Stimulated activated CD8-positive, alpha-beta memory T cell treated with anti-CD3 and anti-CD28 coated beads, Interleukin-7, amount 100 ng/mL, for 1 hour (primary cell): ENCODE data around the gene GNAI3.

Experiments
- DNase-seq, 2 donors: peaks; one replicate each; pipeline ENCODE4 v3.0.0-alpha.2; 2020; ENCODE audit warnings: low read depth in 2 of 2

The GNAI3 gene

GRCh38 chr1:109548321-109549267 is at the start of gene GNAI3:
Gene GNAI3 (plus strand): TSS chr1:109548615. CDS start chr1:109548721, 106 bp downstream.
- DNase-seq = peak; percentile 90 to 91

DNA sequence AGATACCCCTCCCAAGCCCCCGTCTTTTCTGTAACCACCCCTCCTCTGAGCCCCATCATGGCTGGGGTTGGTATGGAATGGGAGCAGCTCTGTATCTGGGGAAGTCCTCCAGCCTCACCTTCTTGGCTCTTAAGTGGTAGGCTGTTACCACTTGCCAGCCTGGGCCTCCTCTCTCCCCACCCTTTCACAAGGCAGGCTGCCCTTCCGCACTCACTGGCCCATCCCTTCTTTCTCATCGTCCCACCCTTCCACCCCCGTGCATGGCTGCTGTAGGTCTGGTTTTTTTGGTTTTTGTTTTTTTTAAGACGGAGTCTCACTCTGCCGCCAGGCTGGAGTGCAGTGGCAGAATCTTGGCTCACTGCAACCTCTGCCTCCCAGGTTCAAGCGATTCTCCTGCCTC is 49.3 kb upstream of the GNAI3 start:
- no peak for DNase-seq

DNA sequence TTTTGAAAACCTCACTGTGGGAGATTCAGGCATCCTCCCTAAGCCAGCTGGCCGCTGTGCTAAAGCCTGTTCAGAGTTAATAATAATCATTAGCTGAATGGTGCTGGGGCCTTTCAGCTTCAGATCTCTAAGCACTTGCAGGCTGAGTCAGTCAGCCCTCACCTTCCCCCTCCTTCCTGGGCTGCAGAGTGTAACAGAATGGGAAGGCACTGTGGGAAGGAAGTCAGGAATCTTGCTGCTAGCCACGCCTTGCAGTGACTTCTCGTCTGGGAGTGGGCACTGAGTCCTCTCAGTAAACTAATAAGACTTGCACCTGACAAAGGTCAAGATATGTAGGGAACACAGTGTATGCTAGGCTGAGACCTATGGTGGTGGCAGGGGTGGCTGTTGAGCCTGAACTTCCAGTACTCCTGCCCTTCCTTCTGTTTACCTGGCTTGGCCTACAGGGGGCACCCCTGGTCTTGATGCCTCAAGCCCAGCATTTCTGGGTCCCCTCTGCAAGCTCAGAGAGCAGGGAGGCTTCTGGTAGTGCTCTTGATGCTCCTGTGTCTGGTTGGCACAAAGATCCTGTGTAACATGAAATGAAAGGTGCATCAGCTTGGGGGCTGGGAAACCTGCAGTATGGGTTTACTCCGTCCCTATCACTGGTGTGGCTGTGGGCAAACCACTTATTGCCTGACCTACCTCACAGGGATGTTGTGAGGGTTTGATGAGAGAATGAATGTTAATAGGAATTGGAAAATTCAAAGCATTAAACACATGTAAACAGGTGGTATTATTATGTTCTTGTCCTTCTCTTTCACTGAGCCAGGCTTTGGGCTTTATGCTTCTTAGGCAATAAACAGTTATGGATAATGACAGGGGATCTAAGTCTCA is 48.5 kb upstream of the GNAI3 start:
- no peak for DNase-seq

DNA sequence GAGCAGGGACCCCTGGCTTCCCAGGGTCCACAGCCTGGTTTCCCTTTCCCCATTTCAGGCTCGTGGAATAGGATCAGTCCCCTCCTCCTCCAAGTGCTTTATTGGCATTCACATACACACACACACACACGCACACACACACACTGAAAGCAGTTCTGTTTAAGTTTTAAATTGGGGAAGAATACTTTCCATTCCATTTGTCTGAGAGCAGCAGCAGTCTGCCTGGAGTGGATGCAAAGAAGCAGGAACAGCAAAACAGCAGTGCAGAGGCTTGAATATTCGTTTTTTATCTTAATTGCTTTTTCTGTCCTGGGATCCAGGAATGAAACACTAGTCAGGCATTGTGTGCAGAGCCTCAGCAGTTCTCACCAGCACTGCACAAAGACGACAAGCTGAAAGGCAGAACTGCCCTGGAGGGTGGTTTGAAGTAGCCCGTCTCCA is 47.5 kb upstream of the GNAI3 start:
- DNase-seq = no peak

DNA sequence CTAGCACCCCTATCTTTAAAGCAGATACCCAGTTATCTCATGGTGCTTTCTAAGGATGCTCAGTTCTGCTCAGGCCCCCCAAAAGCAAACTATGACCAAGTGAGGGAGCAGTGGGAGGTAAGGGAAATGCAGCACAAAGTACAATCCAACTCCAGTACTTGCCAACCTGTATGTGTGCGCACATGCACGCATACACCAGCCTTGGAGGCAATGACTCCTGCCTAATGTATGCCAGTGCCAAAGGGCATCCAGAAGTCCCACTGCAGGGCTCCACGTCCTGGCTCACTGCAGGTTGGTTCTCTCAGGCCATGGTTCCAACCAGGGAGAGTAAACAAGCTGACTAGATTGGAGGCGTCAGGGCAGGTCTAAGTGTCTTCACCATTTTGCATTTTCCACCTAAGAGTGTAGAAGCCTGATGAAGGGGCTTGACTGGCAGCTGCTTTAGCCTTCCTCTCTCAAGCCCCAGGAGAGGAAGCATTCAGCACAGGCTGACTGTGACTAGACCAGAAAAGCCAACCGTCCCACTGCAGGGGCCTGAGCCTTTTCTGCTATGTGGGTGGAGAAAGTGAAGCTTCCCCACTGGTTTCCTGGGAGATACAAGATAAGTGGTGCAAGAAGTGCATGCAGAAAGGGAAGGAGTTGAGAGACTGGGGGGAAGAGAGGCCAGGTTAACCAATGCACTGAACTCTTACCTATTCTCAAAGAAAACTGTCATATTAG is 46.6 kb upstream of the GNAI3 start:
- DNase-seq = no peak

DNA sequence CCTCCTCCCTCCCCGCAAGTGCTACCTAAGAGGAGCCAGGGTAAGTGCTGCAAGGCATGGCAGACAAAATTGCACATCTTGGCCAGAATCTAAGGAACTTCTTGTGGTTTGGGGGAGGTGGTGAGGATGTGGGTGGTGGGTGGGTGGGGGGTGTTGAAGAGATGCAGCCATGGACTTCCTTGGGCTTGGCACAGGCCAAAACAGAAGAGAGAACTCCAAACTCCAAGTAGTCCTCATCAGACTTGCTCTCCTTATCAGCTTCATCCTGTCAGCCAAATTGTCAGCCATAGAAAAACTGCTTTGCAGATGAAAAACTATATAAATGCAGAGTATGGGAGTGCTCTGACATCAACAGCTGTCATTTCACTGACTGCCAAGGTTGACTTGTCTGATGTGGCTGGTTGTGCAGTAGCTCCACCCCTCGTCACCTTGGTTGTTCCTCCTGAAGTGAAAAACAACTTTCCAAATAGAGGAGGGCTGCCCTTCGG is 46.0 kb upstream of the GNAI3 start:
- DNase-seq = no peak

GRCh38 chr1:109503935-109504334 is 44.5 kb upstream of the GNAI3 start:
- no peak for DNase-seq

DNA sequence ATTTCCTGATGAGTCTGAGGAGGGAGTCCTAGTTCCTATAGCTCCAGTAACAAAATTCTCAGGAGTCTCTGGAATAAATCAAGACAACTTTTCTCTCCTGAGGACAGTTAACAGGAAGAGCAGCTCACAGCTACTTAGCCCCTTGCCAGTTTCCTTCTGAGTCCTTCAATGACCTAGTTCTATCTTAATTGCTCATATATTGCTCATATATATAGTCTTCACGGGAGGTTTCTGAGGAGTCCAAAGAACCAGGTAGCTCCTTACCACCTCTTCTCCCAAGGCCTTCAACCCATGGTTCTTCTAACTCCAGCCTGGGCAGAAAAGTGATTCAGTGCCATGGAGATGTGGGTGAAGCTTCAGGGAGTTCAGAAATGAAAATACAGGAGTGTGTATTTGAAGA is 43.4 kb upstream of the GNAI3 start:
- no peak for DNase-seq

DNA sequence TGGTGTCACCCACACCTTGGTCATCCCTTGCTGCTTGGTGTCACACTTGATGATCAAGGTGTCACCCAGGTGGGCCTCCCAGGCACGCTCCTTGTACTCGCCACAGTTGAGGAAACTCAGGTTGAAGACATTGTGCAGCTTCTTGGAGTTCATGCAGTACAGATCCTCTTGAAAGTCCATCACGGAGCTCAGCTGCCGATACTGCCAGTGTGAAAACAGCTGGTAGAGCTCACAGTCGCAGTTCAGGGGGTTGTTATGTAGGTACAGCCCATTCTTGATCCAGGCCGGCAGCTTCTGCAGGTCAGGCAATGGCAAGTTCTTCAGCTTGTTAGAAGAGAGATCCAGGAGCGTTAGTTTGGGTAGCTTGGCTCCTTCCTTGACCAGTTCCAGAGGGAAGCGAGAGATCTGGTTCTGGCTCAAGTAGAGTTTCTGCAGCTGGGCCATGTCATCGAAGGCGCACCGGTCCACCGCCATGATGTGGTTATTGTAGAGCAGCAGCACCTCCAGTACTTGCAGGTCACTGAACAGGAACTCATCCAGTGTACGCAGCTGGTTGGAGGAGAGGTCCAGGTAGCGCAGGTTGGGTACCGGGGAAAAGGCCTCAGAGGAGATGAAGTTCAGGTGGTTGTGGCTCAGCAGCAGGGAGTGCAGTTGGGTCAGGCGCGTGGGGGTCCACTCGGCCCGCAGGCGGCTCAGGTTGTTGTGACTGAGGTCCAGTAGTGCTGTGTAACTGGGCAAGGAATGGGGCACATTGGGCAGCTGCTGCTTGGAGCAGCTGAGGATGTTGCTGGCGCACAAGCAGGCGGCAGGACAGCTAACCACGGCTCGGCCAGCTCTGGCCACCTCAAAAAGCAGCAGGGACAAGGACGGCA is 40.2 kb upstream of the GNAI3 start:
- no peak for DNase-seq

DNA sequence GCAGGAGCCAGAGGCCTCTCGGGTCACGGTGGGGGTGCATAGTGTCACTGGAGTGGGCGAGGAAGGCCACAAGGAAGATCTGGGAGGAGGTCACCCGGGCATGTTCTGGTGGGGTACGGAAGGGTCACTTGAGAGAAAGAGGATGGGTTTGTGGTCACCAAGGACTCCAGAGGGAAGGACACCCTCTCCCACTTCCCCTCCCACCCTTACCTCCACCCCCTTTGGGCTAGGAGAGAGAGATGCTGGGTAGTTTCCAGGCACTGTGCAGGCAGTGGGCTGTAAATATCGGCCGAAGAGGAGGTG is 39.6 kb upstream of the GNAI3 start:
- no peak for DNase-seq

DNA sequence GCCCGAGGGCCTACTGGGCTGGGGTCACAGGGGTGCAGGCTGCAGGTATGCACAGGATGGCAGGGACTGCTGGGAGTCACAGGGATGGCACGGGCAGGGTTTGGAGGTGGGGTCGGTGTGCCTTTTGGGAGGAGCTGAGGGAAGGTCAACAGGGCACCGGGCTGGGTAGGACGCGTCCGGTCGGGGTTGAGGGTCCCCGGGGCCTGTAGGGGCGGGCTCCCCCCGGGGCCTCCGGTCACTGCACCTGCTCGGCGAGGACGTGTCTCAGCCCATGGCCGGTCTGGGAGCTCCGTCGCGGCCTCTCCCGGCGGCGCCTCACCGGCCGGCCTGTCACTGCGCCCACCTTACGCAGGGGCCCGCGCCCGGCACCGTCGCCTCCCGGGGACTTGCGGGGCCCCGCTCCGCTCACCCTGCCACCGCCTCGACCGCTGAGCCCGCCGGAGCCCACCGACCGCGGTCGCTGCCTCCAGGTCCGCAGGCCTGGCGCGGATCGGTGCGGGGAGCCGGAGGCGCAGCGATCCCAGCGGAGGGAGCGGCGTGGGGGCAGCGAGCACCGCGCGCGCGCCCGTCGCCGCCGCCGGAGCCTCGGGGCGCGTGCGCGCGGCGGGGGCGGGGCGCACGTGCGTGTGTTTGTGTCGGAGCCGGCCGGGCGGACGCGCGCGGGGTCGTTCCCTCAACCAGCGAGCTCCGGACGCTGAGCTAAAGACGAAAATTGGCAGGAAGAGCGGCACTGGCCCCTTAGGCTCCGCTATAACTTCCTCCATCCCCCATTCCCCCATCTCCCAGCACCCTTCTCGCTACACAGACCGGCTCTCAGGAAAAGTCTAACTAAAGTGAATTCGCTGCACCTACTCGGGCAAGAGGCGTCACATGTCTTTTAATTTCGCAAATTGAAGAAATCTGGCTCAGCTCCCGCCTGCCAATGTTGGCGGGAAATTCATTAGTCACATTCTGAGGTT is 39.0 kb upstream of the GNAI3 start, which contains the start of gene AMIGO1:
Gene AMIGO1 (minus strand): TSS at position 552 of the 959 bp plus-strand sequence. CDS start 815 bp downstream, outside the sequence.
- DNase-seq = peak in 1 of 2 donors; percentile 35

- DNase-seq = no peak
Measured at GRCh38 chr1:109513110-109513710, 35.2 kb upstream of the GNAI3 start.

DNA sequence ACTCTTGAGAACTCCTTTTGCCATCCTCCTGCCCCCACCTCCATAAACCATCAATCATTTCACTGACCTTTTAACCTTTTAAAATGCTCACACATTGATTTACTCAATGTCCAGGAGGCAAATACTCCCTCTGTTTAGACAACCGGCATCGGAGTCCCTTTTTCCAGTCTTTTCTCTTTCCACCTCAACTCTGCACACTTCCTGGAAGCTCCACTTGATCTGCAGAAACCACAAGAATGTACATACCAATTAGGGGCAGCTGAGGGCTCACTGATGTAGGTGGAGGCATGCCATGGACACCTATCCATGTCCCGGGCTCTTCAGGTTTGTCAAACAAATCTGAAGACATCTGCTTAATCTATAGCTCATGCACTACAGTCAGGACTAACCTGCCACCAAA is 33.6 kb upstream of the GNAI3 start:
- no peak for DNase-seq

DNA sequence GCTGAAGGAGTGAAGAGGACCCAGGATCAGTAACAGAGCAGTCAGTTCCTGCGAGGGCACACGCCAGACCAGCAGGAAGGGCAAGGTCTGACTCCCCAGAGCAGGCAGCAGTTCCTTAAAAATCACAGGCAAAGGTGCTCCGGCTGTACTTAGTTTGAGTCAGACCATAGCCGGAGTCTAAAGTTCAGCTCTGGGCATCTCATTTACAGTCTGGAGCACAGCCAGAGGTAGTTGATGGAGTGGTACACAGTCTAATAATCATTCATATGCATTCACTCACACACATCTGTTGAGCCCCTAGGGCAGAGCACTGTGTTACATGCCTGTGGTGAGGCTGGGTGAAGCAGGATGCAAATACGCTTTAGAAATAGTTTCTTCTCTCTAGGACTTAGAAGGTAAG is 31.5 kb upstream of the GNAI3 start:
- no peak for DNase-seq

DNA sequence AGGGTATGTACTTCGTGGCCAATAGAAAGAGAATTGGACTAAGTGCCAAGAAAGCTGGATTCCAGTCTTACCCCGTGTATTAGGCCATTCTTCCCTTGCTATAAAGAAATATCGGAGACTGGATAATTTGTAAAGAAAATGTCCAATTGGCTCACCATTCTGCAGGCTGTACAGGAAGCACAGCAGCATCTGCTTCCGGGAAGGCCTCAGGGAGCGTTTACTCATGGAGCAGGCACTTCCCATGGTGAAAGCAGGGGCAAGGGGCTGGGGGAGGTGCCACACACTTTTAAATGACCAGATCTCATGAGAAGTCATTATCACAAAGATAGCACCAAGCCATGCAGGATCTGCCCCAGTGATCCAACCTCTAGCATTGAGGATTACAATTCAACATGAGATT is 31.1 kb upstream of the GNAI3 start:
- DNase-seq = no peak

GRCh38 chr1:109521002-109521951 is 27.1 kb upstream of the GNAI3 start:
- no peak for DNase-seq

GRCh38 chr1:109522026-109522425 is 26.4 kb upstream of the GNAI3 start:
- no peak for DNase-seq

DNA sequence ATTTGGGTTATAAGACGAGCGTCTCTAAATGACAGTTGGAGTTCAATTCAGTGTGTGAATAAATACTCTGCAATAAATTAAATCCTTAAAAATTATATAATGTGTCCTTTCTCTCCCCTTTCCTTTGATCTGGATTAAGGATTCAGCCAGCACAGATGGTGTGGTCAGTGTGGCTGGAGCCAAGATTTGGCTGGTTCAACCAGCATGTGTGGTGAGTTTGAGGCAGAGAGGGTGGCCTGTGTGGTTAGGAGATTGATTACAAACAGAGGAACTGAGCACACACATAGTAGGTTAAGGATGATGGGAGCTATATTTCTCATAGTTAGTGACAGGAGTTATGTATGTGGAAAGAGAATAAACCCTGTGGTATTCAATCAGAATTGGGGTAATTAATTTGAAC is 24.7 kb upstream of the GNAI3 start:
- DNase-seq = no peak
